GM12873 (cell line): Measurements from ENCODE around the gene KCNIP3.

ENCODE experiments used
- CTCF ChIP-seq: IDR thresholded peaks from 2 replicates; pipeline ENCODE4 v1.5.1; 2012; ENCODE audit warnings: low read depth, mild to moderate bottlenecking, moderate library complexity, low read length, control low read depth; ENCODE audit not compliant: insufficient read depth; ENCODE audit errors: missing control alignments

KCNIP3 gene

GRCh38 chr2:95316466-95317122 is 19.4 kb downstream of the KCNIP3 start:
- TF ChIP-seq CTCF, result no peak

- TF ChIP-seq CTCF, result no peak
Measured at GRCh38 chr2:95317123-95317500, 20.0 kb downstream of the KCNIP3 start.

- TF ChIP-seq CTCF, result no peak
Measured at GRCh38 chr2:95317665-95318425, 20.7 kb downstream of the KCNIP3 start.

GRCh38 chr2:95318431-95319220 is 21.5 kb downstream of the KCNIP3 start:
- no peak for TF ChIP-seq CTCF

- no peak for TF ChIP-seq CTCF
Measured at GRCh38 chr2:95319481-95320343, 22.6 kb downstream of the KCNIP3 start.

DNA sequence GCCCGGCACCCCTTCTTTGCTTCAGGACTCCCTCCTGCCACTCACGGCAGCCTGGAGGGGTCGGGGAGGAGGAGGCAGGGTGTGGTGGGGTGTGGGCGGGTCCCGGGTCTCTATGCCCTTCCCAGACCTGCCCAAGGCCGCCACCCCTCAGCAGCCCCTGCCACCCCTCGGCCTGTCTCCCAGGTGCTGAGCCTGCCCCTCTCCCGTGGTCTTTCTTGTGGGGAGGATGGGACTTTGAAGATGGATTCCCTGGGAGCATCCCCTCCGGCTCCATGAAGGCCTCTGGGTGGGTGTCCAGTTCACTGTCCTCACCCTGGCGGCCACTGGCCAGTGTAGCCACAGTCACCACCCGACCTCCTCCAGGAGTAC is 23.2 kb downstream of the KCNIP3 start:
- no peak for TF ChIP-seq CTCF
